HUES48 (cell line): ENCODE measurements around the gene DNAJB14.

Experiments used
- H3K27ac ChIP-seq: one replicate; pipeline ENCODE4 v1.7.0; 2013; ENCODE audit warnings: low read depth, low read length, inconsistent platforms
- H3K27me3 ChIP-seq: 2 replicates; pipeline ENCODE4 v1.6.1; 2013; ENCODE audit warnings: mild to moderate bottlenecking, low read length; ENCODE audit not compliant: control insufficient read depth, insufficient read depth
- H3K36me3 ChIP-seq: 2 replicates; pipeline ENCODE4 v1.6.1; 2013; ENCODE audit warnings: low read length; ENCODE audit not compliant: control insufficient read depth, insufficient read depth
- H3K4me1 ChIP-seq: 2 replicates; pipeline ENCODE4 v1.6.1; 2013; ENCODE audit warnings: mild to moderate bottlenecking, low read length; ENCODE audit not compliant: control insufficient read depth, insufficient read depth
- H3K4me3 ChIP-seq: 2 replicates; pipeline ENCODE4 v1.5.1; 2013; ENCODE audit warnings: mild to moderate bottlenecking, low read depth, low read length
- H3K9ac ChIP-seq: 2 replicates; pipeline ENCODE4 v1.6.1; 2013; ENCODE audit warnings: mild to moderate bottlenecking, low read depth, low read length, moderate library complexity
- H3K9me3 ChIP-seq: 2 replicates; pipeline ENCODE4 v1.6.1; 2013; ENCODE audit warnings: low read length; ENCODE audit not compliant: control insufficient read depth, insufficient read depth

Gene DNAJB14

DNA sequence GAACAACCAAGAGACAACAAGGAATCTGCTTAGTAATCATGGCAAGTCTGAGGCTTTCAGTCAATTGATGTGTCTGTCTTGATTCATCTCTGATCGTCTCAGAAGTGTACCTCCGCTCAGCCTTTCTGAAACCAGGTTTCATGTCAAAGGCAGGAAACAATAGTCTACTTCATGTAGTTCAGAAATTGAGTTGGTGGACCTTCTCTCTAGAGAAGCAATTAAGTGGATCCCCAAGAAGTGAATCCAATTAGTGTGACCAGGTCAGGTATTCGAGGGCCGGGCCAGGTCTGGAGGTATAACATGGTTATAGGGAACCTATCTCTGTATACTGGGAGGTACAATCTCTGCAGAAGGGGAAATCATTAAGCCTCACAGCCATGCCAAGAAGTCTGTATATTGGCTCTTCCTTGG, 97.8 kb downstream of the DNAJB14 start:
- no peaks in the 10 kb centered on the region for H3K27me3 ChIP-seq
- no peaks in the 10 kb centered on the region for H3K4me1 ChIP-seq
- H3K4me3 ChIP-seq, result no peak overlapping the region
- no peak overlapping the region for H3K27ac ChIP-seq
- no peaks in the 10 kb centered on the region for H3K9me3 ChIP-seq
- H3K9ac ChIP-seq, result no peak overlapping the region
- H3K36me3 ChIP-seq, result no peaks in the 10 kb centered on the region

DNA sequence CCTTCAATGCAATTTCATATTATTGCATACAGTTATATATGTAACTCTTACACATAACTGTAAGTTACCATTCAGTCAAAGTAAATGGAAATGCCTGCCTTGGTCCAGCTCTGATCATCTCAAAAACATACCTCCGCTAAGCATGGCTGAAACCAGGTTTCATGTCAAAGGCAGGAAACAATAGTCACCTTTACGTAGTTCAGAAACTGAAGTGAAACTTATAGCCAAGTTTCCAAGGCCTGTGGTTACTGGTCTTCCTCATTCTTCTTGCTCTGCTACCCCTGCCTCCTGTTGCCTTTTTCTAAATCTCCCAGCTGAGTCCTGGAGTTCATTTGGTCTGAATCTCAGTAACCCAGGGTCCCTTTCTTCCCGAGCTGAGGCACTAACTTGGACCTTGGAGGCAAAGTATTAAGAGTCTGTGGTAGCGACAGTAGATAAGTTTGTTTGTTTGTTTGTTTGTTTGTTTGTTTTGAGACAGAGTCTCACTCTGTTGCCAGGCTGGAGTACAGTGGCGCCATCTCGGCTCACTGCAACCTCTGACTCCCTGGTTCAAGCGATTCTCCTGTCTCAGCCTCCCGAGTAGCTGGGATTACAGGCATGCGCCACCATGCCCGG, 98.9 kb downstream of the DNAJB14 start:
- Histone ChIP-seq H3K27ac (no peak overlapping the region), H3K9me3 (no peaks in the 10 kb centered on the region), H3K4me1 (no peaks in the 10 kb centered on the region), H3K4me3 (no peak overlapping the region), H3K27me3 (no peaks in the 10 kb centered on the region), H3K9ac (no peak overlapping the region), H3K36me3 (no peaks in the 10 kb centered on the region)

DNA sequence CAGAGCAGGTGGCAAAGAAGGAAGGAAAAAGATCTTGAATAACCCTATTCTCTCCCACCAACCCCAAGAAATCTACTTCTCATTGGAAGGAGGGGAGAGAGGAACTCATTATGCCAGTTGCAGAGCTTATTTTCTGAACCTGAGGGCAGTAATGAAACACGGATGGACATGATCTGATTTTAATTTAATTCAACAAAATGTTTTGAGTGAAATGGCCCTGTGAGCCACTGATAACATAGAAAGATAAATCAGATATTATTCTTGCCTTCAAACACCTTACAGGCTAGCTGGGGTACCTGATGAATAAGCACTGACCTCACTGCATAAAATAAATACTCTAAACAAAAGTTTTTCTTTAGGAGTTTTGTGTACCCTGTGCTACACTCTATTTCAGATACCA, 99.5 kb downstream of the DNAJB14 start:
- no peaks in the 10 kb centered on the region for H3K27me3 ChIP-seq
- H3K9ac ChIP-seq, result no peak overlapping the region
- no peak overlapping the region for H3K4me3 ChIP-seq
- no peaks in the 10 kb centered on the region for H3K9me3 ChIP-seq
- no peaks in the 10 kb centered on the region for H3K4me1 ChIP-seq
- no peaks in the 10 kb centered on the region for H3K36me3 ChIP-seq
- no peak overlapping the region for H3K27ac ChIP-seq
